ENCODE measurements around the gene TBX19.

The TBX19 gene

DNA sequence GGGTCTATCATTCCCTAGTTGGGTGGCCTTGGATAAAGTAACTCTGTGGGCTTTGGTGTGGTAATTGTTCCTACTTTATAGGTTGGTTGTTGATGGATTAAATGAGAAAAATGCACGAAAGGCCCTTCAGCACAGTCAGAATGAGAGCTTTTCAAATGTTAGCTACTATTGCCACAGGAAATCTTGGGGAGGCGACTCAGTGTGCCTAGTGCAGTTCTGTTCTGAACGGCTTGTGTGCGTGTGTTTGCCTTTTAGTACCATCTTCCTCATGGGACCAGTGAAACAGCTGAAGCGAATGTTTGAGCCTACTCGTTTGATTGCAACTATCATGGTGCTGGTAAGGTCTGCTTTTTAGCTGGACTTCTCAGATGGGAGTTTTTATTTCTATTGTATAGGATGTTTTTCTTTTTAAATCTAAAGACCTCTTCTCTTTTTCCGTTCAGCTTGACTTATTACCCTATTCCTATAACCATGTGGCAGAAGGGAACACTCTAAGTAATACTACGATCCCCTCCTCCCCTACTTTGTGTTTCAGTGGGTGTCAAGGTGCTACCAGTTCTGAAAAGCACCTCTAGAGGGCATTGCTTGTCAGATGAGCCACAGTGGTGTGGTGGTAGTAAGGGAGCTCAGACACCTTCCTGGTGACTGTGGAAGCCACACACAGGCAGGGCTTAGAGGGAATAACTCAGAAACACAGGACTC is 45.7 kb upstream of the TBX19 start:
- ChIA-PET CTCF (interaction anchor here (0.5 to 4.0 kb wide), 54 partner anchors 8 to 1718 kb away, joined by 3 to 31 read pairs (median 4); partner anchors contain the start of gene SFT2D2), POLR2A (interaction anchor here (1.5 kb wide), 1 partner anchor 108 kb away, joined by 4 read pairs; no protein-coding TSS in a partner anchor)
- no peak for TF ChIP-seq ZNF585B (tag by site-specific recombination; IDR thresholded peaks at IDR 0.05)
- TF ChIP-seq PRDM2 (tag by site-specific recombination; IDR thresholded peaks at IDR 0.05; ENCODE audit: borderline replicate concordance): no peak
- TF ChIP-seq, protein P1, sequence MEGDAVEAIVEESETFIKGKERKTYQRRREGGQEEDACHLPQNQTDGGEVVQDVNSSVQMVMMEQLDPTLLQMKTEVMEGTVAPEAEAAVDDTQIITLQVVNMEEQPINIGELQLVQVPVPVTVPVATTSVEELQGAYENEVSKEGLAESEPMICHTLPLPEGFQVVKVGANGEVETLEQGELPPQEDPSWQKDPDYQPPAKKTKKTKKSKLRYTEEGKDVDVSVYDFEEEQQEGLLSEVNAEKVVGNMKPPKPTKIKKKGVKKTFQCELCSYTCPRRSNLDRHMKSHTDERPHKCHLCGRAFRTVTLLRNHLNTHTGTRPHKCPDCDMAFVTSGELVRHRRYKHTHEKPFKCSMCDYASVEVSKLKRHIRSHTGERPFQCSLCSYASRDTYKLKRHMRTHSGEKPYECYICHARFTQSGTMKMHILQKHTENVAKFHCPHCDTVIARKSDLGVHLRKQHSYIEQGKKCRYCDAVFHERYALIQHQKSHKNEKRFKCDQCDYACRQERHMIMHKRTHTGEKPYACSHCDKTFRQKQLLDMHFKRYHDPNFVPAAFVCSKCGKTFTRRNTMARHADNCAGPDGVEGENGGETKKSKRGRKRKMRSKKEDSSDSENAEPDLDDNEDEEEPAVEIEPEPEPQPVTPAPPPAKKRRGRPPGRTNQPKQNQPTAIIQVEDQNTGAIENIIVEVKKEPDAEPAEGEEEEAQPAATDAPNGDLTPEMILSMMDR (tag by site-specific recombination; IDR thresholded peaks at IDR 0.05): peak; percentile 42; the same call in 1 of the 2 replicates
- no peak for TF ChIP-seq ZNF558 (tag by site-specific recombination; IDR thresholded peaks at IDR 0.05)
- peak; percentile 34; the same call in 1 of the 2 replicates for TF ChIP-seq MZF1 (tag by site-specific recombination; IDR thresholded peaks at IDR 0.05; ENCODE audit: borderline replicate concordance)
- peak; percentile 46 for TF ChIP-seq ZNF654 (tag by site-specific recombination; IDR thresholded peaks at IDR 0.05; ENCODE audit: low read depth)
- no peak for TF ChIP-seq ZNF214 (tag by site-specific recombination; IDR thresholded peaks at IDR 0.05; ENCODE audit: borderline replicate concordance)
- TF ChIP-seq ZBTB21 (tag by site-specific recombination; IDR thresholded peaks at IDR 0.05): no peak
- peak; percentile 47; the same call in 1 of the 2 replicates for TF ChIP-seq ZNF660 (tag by site-specific recombination; IDR thresholded peaks at IDR 0.05)
- H3K27ac ChIP-seq (ENCODE audit: extremely low read depth, low read depth, low read length): no peak overlapping the region
- H3K4me3 ChIP-seq (ENCODE audit: low read depth, low read length): no peak overlapping the region
- H3K4me1 ChIP-seq (ENCODE audit: control insufficient read depth, insufficient read depth, low read length): no peaks in the 10 kb centered on the region
- H3K9me3 ChIP-seq (ENCODE audit: control insufficient read depth, insufficient read depth, low read depth, low read length): no peaks in the 10 kb centered on the region
- H3K36me3 ChIP-seq (ENCODE audit: control insufficient read depth in 2 of 2, insufficient read depth in 1 of 2, low read length in 2 of 2): peaks cover 17 to 91% of the 10 kb centered on the region in 2 experiments

- H3K9me3 ChIP-seq (ENCODE audit: control insufficient read depth, insufficient read depth, low read depth, low read length): no peaks in the 10 kb centered on the region
- no peak overlapping the region for H3K4me3 ChIP-seq (ENCODE audit: low read depth, low read length)
- H3K36me3 ChIP-seq (ENCODE audit: control insufficient read depth in 2 of 2, insufficient read depth in 1 of 2, low read length in 2 of 2): peaks cover 18 to 93% of the 10 kb centered on the region in 2 experiments
- ChIA-PET POLR2A (interaction anchor here (1.5 kb wide), 1 partner anchor 107 kb away, joined by 4 read pairs; no protein-coding TSS in a partner anchor), CTCF (interaction anchor here (0.5 to 4.0 kb wide), 48 partner anchors 8 to 1717 kb away, joined by 3 to 31 read pairs (median 4); partner anchors contain the start of gene SFT2D2)
- H3K27ac ChIP-seq (ENCODE audit: extremely low read depth, low read depth, low read length): no peak overlapping the region
- H3K4me1 ChIP-seq (ENCODE audit: control insufficient read depth, insufficient read depth, low read length): no peaks in the 10 kb centered on the region
- TF ChIP-seq ZNF558 (tag by site-specific recombination; IDR thresholded peaks at IDR 0.05): no peak
- TF ChIP-seq ZNF747 (tag by site-specific recombination; IDR thresholded peaks at IDR 0.05): no peak
- no peak for TF ChIP-seq ZNF146 (tag by site-specific recombination; IDR thresholded peaks at IDR 0.05)
- TF ChIP-seq ZNF169 (tag by site-specific recombination; IDR thresholded peaks at IDR 0.05): no peak
- TF ChIP-seq ZNF16 (tag by site-specific recombination; IDR thresholded peaks at IDR 0.05; ENCODE audit: low read depth): no peak
- no peak for TF ChIP-seq ZNF518A (tag by site-specific recombination; conservative IDR thresholded peaks at IDR 0.05; ENCODE audit: low read depth)
- no peak for TF ChIP-seq ZFP37 (tag by site-specific recombination; IDR thresholded peaks at IDR 0.05)
- TF ChIP-seq SCRT1 (tag by site-specific recombination; IDR thresholded peaks at IDR 0.05; ENCODE audit: borderline replicate concordance): no peak
- TF ChIP-seq OVOL3 (tag by site-specific recombination; IDR thresholded peaks at IDR 0.05): no peak
- no peak for TF ChIP-seq ZNF133 (tag by site-specific recombination; IDR thresholded peaks at IDR 0.05)
- TF ChIP-seq ZNF776 (tag by site-specific recombination; IDR thresholded peaks at IDR 0.05; ENCODE audit: borderline replicate concordance): no peak
- no peak for TF ChIP-seq MZF1 (tag by site-specific recombination; IDR thresholded peaks at IDR 0.05; ENCODE audit: borderline replicate concordance)
- TF ChIP-seq ZNF48 (tag by site-specific recombination; IDR thresholded peaks at IDR 0.05): no peak
These were observed 45.2 kb upstream of the TBX19 start for GRCh38 chr1:168235548-168235885.
